ENCODE measurements around the gene MT1HL1.

MT1HL1 gene

DNA sequence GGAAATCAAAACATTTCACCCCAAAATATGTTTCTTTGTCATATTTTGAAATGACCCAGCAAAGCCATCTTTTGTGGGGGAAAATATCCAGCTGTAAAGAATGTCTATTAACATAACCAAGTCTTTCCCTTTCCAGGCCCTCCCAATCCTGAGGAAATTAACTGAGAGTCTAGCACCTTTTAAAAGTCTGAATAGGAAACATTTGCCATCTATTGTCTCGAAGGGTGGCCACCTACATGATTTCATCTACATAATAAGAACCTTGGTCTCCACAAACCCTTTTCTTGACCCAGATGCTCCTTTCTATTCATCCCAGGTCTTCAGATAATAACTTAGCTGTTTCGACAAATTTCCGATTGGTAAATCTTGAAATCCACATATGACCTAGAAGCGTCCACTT lies 5.4 kb upstream of the MT1HL1 start:
- Histone ChIP-seq H3K27me3 (ENCODE audit: control insufficient read depth, low read length) (no peaks in the 10 kb centered on the region), H3K9me3 (ENCODE audit: control insufficient read depth, insufficient read depth, low read length) (no peaks in the 10 kb centered on the region), H3K4me3 (ENCODE audit: low read length) (no peak overlapping the region), H3K79me2 (ENCODE audit: control insufficient read depth, low read length) (no peaks in the 10 kb centered on the region), H3K27ac (ENCODE audit: low read depth, low read length) (no peak overlapping the region), H3K9me2 (replicated peaks; ENCODE audit: control insufficient read depth, low read length) (no peaks in the 10 kb centered on the region), H3K36me3 (ENCODE audit: control insufficient read depth, low read length) (no peaks in the 10 kb centered on the region), H3K4me1 (ENCODE audit: control insufficient read depth, low read length) (no peaks in the 10 kb centered on the region), H3K4me2 (ENCODE audit: low read length) (no peak overlapping the region), H4K20me1 (ENCODE audit: control insufficient read depth, insufficient read depth, low read depth, low read length) (no peaks in the 10 kb centered on the region), H3F3A (ENCODE audit: control insufficient read depth, insufficient read depth) (no peaks in the 10 kb centered on the region)
- TF ChIP-seq, protein P1, sequence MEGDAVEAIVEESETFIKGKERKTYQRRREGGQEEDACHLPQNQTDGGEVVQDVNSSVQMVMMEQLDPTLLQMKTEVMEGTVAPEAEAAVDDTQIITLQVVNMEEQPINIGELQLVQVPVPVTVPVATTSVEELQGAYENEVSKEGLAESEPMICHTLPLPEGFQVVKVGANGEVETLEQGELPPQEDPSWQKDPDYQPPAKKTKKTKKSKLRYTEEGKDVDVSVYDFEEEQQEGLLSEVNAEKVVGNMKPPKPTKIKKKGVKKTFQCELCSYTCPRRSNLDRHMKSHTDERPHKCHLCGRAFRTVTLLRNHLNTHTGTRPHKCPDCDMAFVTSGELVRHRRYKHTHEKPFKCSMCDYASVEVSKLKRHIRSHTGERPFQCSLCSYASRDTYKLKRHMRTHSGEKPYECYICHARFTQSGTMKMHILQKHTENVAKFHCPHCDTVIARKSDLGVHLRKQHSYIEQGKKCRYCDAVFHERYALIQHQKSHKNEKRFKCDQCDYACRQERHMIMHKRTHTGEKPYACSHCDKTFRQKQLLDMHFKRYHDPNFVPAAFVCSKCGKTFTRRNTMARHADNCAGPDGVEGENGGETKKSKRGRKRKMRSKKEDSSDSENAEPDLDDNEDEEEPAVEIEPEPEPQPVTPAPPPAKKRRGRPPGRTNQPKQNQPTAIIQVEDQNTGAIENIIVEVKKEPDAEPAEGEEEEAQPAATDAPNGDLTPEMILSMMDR (IDR thresholded peaks at IDR 0.05; ENCODE audit: low read depth, low read length, poor library complexity, severe bottlenecking), result no peak
- TF ChIP-seq EZH2phosphoT487 (IDR thresholded peaks at IDR 0.05; ENCODE audit: borderline replicate concordance, low read length), result no peak

DNA sequence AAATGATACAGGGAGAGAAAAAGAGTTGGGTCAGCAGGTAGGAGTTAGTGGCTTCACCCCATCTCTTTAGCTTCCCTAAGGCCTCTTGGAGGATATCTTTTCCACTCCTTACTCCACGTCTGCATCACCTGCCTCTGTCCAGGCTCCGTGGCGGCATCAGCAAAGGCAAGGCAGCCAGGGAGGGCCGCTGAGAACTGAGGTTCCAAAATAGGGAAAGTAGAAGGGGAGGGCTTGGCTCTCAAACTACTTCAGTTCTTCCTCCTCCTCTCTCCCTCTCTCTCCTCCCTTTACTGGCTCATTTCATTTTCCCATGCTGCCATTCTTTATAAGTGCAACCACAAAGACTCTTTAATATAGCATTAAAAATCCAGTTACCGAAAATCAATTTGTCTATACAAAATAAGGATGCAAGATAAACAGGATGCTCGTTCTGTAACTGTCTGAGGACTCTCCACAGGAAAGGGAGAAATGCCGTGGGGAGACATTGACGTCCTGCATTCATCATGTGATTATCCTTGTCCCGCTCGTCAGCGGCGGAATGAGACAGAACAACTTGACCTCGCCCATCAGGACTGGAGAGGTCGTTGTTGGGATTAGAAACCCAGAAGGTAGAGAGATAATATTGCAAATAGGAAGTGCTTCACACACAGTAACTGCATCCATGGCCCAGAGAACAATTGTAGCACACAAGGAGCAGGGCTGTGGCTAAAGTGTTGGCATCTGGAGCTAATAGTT lies 3.1 kb upstream of the MT1HL1 start:
- Histone ChIP-seq H3F3A (ENCODE audit: control insufficient read depth, insufficient read depth) (no peaks in the 10 kb centered on the region), H3K4me3 (ENCODE audit: low read length) (no peak overlapping the region), H3K9me2 (replicated peaks; ENCODE audit: control insufficient read depth, low read length) (no peaks in the 10 kb centered on the region), H3K36me3 (ENCODE audit: control insufficient read depth, low read length) (no peaks in the 10 kb centered on the region), H4K20me1 (ENCODE audit: control insufficient read depth, insufficient read depth, low read depth, low read length) (no peaks in the 10 kb centered on the region), H3K4me1 (ENCODE audit: control insufficient read depth, low read length) (no peaks in the 10 kb centered on the region), H3K79me2 (ENCODE audit: control insufficient read depth, low read length) (no peaks in the 10 kb centered on the region), H3K9me3 (ENCODE audit: control insufficient read depth, insufficient read depth, low read length) (no peaks in the 10 kb centered on the region), H3K27ac (ENCODE audit: low read depth, low read length) (no peak overlapping the region), H3K4me2 (ENCODE audit: low read length) (no peak overlapping the region), H3K27me3 (ENCODE audit: control insufficient read depth, low read length) (no peaks in the 10 kb centered on the region)
- TF ChIP-seq, protein P1 (IDR thresholded peaks at IDR 0.05; ENCODE audit: low read depth, low read length, poor library complexity, severe bottlenecking), result no peak
- no peak for TF ChIP-seq EZH2phosphoT487 (IDR thresholded peaks at IDR 0.05; ENCODE audit: borderline replicate concordance, low read length)

DNA sequence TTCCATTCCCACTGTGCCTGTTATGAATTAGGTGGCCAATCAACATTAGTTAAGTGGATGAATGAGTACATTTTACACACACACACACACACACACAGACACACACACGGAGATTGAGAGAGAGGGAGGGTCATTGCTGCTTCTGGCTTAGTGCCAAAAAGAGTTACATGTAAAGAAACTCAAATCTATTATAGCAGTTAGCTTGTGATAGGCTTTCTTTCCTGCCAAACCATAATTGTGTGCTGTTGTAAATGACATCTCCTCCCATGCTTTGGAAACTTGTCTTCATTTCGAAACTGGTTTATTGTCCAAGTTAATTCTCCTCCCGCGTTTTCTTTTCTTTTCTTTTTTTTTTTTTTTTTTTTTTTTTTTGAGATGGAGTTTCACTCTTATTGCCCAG lies 1.4 kb upstream of the MT1HL1 start:
- Histone ChIP-seq H3K36me3 (ENCODE audit: control insufficient read depth, low read length) (no peaks in the 10 kb centered on the region), H3K27me3 (ENCODE audit: control insufficient read depth, low read length) (no peaks in the 10 kb centered on the region)

More for the DNA sequence above, 1.4 kb upstream of the MT1HL1 start:
- no peaks in the 10 kb centered on the region for H4K20me1 ChIP-seq (ENCODE audit: control insufficient read depth, insufficient read depth, low read depth, low read length)
- no peaks in the 10 kb centered on the region for H3K79me2 ChIP-seq (ENCODE audit: control insufficient read depth, low read length)
- no peaks in the 10 kb centered on the region for H3K9me2 ChIP-seq (replicated peaks; ENCODE audit: control insufficient read depth, low read length)
- H3K9me3 ChIP-seq (ENCODE audit: control insufficient read depth, insufficient read depth, low read length), result no peaks in the 10 kb centered on the region
- no peaks in the 10 kb centered on the region for H3F3A ChIP-seq (ENCODE audit: control insufficient read depth, insufficient read depth)
- TF ChIP-seq, protein P1 (IDR thresholded peaks at IDR 0.05; ENCODE audit: low read depth, low read length, poor library complexity, severe bottlenecking), result no peak
- no peak for TF ChIP-seq EZH2phosphoT487 (IDR thresholded peaks at IDR 0.05; ENCODE audit: borderline replicate concordance, low read length)
- H3K4me3 ChIP-seq (ENCODE audit: low read length), result no peak overlapping the region
- H3K4me2 ChIP-seq (ENCODE audit: low read length), result no peak overlapping the region
- H3K4me1 ChIP-seq (ENCODE audit: control insufficient read depth, low read length), result no peaks in the 10 kb centered on the region
- no peak overlapping the region for H3K27ac ChIP-seq (ENCODE audit: low read depth, low read length)
